GM19468 (cell line): Measurements from ENCODE around the gene CACNG8.
"Not testable (repeated sequence)": the region's sequence is repeated elsewhere in the genome, so short reads cannot be mapped to it uniquely, and the experiment has no call there.

Experiments
- ATAC-seq: cut with Tn5 transposase; IDR thresholded peaks from one replicate; pipeline ENCODE4 v1.9.1; 2021; ENCODE audit warnings: mild to moderate bottlenecking, moderate library complexity, moderate number of reproducible peaks; ENCODE audit not compliant: unreplicated experiment; ENCODE audit errors: extremely low read depth

Gene CACNG8

DNA sequence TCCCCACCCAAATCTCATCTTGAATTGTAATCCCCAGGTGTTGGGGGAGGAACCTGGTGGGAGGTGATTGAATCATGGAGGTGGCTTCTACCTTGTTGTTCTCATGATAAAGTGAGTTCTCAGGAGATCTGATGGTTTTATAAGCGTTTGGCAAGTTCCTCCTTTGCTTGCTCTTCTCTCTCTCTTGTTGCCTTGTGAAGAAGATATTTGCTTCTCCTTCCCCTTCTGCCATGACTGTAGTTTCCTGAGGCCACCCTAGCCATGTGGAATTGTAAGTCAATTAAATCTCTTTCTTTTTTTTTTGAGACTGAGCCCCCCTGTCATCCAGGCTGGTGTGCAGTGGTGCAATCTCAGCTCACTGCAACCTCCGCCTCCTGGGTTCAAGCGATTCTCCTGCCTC is 66.6 kb downstream of the CACNG8 start:
- no peak for ATAC-seq

DNA sequence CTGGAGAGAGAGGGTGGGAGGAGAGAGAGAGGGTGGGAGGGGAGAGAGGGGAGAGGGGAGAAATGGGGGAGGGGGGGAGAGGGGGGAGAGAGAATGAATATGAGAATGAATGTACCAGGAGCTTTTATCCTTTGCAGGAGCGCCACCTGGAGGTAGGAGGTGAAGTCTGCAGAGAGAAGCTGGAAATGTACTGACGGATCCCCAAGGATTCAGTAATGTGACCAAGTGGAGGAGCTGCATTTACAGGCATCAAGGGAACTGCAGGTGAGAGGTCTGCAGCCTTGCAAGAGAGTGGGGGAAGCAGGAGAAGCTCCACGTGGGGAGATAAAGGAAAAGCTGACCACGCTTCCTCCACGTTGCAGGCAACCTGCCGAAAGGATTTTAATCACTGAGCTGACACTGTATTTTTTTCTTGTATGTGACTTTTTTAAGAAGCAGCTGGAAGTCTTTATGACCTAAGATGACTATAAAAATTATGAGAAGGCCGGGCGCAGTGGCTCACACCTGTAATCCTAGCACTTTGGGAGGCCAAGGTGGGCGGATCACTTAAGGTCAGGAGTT is 67.3 kb downstream of the CACNG8 start:
- ATAC-seq: no peak

DNA sequence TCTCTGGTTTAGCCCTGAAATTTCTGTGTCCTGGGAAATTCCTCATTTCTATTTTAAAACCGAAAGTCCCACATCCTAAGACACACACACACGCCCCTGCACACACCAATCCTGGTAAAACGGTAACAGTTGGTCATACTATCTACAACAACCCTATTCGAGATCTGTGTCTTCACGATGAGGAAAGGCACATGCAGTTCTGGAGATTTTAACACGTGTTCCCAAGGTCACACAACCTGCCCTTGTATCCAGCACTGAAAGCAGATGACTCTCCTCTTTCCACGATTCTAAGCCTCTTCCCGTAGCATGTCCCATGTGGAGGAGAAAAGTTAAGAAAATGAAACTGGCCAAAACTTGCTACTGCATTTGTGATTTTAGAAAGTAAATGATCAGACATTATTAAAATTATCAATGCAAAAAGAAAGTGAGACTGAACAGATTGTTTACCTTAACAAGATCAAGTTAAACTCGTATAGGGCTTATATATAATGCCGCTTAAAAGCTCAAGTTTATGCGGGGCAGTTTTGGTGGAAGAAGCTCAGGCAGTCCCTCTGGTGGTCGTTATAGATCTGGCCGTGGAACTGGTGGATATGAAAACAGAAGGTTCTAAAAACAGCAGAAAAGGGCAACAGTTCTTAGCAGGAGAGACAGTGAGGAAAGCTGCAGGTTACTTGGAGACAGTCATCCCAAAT is 68.3 kb downstream of the CACNG8 start:
- no peak for ATAC-seq

DNA sequence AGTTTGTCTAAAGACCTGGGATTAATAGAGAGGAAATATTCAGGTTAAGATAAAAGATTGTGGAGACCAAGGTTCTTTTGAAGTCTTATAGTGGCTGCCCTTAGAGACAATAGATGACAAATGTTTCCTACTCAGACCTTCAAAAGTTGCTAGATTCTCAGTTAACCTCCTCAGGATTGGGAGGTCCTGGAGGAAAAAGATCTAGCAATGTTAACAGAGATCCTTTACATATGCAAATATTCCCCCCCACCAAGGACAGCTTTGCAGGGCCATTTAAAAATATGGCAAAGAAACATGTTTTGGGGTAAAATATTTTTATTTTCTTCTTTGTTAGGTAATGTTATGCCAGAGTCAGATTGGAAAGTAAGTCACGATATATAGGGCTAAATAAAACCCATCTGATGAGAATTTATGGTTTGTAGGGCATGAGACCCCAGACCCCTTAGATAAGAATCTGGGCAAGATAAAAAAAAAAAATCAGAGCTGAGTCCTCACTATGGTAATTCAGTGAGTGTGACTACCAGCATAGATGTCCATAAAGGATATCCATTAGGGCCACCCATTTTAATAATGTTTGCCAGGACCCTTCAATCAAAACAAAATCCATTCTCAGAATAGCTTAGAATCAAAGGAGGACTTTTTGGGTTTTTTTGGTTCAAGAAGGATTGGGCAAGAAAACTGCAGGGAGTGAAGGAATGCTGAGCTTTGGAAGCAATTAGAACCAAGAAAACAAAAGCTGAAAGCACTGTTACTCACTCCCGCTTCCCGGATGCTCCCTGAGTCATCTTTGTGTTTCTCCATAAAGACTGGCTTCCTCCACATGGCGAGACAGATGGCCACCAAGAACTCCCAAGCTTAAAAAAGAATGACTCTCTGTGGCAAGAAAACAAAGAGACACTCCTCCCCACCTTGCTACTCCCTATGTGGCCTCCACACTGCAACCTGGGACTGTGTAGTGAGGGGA is 72.8 kb downstream of the CACNG8 start:
- ATAC-seq: no peak

DNA sequence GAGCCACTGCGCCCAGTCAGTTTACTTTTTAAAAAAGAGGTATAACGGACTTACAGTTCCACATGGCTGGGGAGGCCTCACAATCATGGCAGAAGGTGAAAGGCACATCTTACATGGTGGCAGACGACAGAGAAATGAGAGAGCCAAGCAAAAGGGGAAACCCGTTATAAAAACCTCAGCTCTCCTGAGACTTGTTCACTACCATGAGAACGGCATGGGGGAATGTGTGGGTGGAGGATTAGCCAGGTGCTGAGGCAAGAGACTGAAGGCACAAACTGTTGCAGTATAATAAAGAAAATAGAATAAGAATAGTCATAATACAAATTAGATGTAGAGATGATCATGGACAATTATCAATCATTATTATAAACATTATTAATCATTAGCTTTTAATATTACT is 73.8 kb downstream of the CACNG8 start:
- not testable (repeated sequence) for ATAC-seq
